AG09319 (cell line): ENCODE measurements around the gene KANK2.

Source experiments
- DNase-seq: peaks from one replicate; pipeline ENCODE4 v3.0.0-alpha.2; 2010; ENCODE audit warnings: low read depth; ENCODE audit errors: extremely low read depth
- TF ChIP-seq, protein P1 (sequence below): IDR thresholded peaks from 2 replicates; pipeline ENCODE4 v1.5.1; 2011; ENCODE audit warnings: low read depth, mild to moderate bottlenecking, inconsistent platforms, low read length, moderate library complexity

Gene KANK2

DNA sequence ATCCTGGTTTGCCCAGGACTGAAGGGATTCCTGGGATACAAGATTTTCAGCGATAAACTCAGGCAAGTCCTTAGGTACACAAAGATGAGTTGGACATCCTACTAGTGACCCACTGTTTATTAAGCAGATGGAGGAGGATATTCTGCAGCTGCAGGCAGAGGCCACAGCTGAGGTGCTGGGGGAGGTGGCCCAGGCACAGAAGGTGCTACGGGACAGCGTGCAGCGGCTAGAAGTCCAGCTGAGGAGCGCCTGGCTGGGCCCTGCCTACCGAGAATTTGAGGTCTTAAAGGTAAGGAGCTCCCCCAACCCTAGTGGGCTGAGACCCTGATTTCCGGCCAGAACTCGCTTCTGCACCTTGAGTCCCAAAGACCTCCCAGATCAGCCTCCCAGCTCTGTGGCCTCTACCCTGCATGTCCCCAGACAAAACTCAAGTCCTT lies 42.7 kb upstream of the KANK2 start:
- DNase-seq: no peak
- TF ChIP-seq, protein P1, sequence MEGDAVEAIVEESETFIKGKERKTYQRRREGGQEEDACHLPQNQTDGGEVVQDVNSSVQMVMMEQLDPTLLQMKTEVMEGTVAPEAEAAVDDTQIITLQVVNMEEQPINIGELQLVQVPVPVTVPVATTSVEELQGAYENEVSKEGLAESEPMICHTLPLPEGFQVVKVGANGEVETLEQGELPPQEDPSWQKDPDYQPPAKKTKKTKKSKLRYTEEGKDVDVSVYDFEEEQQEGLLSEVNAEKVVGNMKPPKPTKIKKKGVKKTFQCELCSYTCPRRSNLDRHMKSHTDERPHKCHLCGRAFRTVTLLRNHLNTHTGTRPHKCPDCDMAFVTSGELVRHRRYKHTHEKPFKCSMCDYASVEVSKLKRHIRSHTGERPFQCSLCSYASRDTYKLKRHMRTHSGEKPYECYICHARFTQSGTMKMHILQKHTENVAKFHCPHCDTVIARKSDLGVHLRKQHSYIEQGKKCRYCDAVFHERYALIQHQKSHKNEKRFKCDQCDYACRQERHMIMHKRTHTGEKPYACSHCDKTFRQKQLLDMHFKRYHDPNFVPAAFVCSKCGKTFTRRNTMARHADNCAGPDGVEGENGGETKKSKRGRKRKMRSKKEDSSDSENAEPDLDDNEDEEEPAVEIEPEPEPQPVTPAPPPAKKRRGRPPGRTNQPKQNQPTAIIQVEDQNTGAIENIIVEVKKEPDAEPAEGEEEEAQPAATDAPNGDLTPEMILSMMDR: no peak

DNA sequence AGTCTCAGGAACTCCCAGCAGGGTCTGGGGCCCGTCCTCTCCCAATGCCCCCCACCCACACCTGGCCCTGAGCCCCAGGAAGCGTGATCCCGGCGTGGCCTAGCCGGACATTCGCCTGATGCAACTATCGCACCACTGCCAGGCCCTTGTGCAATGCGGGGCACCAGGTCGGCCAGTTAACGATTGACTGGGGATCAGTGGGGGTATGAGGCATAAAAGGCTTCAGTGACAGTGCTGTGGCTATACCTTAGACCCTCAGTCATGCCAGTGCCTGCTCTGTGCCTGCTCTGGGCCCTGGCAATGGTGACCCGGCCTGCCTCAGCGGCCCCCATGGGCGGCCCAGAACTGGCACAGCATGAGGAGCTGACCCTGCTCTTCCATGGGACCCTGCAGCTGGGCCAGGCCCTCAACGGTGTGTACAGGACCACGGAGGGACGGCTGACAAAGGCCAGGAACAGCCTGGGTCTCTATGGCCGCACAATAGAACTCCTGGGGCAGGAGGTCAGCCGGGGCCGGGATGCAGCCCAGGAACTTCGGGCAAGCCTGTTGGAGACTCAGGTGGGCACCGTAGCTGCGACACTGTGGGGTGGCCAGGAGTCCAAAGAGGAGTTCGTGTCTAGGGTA lies 42.1 kb upstream of the KANK2 start, which contains the start of gene ANGPTL8:
TSS of gene ANGPTL8 (plus strand) at position 243 of the 624 bp plus-strand sequence. CDS start at position 262, 19 bp downstream.
- DNase-seq: no peak
- TF ChIP-seq, protein P1: no peak

DNA sequence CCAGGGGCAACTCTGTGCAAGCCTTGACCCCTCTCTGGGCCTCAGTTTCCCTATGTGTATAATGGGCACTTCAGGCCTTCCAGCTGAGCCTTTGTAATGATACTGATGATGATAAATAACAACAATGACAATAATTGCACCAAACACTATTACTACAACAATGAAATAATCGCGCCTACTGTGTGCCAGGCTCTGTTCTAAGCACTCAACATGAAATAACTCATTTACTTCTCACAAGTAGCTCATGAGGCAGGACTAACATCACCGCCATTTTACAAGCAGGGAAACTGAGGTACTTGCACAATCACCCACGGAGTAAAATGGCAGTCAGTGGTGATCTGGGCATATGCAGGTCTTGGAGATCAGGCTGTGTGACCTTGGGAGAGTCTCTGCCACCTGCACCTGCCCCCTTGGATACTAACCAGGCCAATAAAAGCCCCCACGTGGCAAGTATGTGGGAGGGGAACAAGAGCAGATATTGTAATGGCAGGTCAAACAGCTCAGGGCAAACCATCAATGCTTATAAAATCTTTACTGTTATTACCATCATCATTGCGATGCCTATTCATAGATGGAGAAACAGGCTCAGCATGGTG lies 41.5 kb upstream of the KANK2 start:
- TF ChIP-seq, protein P1: no peak
- DNase-seq: no peak

DNA sequence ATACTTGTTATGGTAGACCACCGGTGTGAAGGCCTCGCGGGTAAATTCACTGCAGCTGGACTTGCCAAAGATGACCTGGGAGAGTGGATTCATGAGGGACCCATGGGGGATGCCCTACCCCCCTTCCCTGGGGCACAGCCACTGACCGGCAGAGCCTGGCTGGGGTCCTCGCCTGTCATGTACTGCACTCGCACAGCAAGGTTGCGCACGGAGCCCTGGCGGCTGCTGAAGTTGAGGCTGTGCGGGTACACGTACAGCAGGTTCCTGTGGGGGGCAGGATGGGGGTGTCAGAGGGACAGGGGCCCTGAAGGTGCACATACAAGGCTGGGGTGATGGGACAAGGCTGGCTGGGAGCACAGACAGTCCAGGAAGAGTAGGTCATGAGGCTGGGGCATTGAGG lies 40.7 kb upstream of the KANK2 start:
- TF ChIP-seq, protein P1: no peak
- no peak for DNase-seq

DNA sequence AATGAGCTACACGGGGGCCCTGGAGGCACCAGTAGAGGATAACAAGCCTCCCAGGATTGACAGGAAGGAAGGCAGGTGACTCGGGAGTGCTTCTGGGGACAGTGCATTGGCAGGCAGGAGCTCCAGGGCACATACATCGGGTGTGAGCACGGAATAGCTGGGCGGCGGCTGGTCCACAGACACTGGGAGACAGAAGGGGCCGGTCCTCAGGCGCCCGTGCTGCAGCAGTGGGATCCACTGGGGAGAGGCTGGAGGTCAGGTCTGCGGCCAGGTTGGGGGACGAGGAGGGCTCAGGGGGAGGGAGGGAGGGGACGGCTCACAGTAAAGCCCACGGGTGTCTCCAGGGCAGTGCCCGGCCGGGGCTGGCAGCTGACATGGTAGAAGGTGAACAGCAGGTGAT lies 40.0 kb upstream of the KANK2 start:
- no peak for DNase-seq
- TF ChIP-seq, protein P1: no peak

DNA sequence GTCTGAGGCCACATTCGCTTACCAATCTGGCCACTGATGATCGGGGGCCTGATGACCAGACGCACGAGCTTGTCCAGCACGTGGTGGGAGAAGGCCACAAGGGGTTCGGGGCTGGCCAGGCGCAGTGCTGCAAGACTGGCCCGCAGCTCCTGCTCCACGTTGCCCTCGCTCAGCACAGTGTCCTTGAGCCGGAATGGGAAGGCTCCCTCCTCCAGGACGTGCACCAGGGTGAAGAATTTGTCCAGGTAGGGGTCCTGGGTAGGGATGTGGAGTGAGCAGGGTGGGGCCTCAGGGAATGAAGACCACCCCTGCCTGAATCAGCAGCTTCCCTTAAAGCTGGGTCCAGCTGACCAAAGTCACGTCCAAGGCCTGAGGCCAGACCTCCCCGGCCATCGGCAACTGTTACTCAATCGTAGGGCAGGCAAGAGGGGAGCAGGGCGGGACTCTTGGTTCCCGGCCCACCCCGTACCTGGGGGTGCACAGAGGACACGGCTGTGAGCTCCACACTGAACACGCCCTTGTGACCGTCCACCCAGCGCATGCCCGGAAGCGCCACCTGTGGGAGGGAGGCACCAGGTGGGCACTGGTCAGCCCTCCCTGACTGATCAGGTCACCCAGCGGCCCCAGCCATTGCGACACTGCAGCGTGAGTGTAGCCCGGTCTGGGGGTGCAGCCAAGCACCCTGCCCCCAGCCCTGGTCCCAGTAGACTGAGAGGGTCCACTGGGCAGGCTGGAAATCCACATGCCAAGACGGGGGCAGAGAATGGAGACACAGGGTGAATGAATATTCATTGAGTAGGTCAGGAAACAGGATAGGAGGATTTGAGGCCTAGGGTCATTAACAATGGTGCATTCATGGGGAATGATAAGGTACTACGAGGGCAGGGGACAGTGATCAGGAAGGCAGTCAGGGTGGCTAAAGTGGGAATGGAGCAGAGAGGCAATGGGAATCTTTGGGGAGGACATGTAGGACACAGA lies 39.3 kb upstream of the KANK2 start:
- DNase-seq: no peak
- TF ChIP-seq, protein P1: no peak
